ENCODE data around the gene GYS2. TPM values are rescaled to one million over a fixed set of nuclear protein-coding genes. Genes with fewer than 3 reads are reported as not detected.

Gene GYS2
- total RNA-seq, 2 experiments from 2014 or later: 0.22 TPM; not detected in 1

DNA sequence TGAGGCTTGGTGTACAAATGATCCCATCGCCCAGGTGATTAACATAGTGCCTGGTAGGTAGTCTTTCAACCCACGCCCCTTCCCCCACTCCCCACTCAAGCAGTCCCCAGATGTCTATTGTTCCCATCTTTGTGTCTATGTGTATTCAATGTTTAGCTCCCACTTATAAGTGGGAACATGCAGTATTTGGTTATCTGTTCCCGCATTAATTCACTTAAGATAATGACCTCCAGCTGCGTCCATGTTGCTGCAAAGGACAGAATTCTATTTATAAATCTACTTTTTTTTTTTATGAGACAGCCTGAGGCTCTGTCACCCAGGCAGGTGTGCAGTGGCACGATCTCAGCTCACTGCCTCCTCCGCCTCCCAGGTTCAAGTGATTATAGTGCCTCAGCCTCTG, 62.9 kb downstream of the GYS2 start:
- H3K36me3 Mint-ChIP-seq (ENCODE audit: low read depth): no peaks in the 10 kb centered on the region
- ChIA-PET CTCF (no interaction called here), POLR2A (no interaction called here)
- no peak for ATAC-seq (ENCODE audit: poor library complexity)
- no peaks in the 10 kb centered on the region for H3K27me3 Mint-ChIP-seq
- H3K27ac Mint-ChIP-seq: no peak overlapping the region
- H3K36me3 ChIP-seq (ENCODE audit: insufficient read depth, low read length): no peaks in the 10 kb centered on the region
- no peak overlapping the region for H3K4me3 ChIP-seq (ENCODE audit: low read length)
- no peaks in the 10 kb centered on the region for H3K4me1 Mint-ChIP-seq (ENCODE audit: low read depth)
- intact Hi-C loops (cut with DNase I, micrococcal nuclease): no loop called here
- no peaks in the 10 kb centered on the region for H3K9me3 Mint-ChIP-seq
- H3K4me1 ChIP-seq (ENCODE audit: insufficient read depth, low read length): no peaks in the 10 kb centered on the region
- DNase-seq: no peak
- no peak overlapping the region for H3K4me3 Mint-ChIP-seq
- no peaks in the 10 kb centered on the region for H3K9me3 ChIP-seq (ENCODE audit: control insufficient read depth in 1 of 2, insufficient read depth in 1 of 2, low read length in 2 of 2)
- TF ChIP-seq, protein P1, sequence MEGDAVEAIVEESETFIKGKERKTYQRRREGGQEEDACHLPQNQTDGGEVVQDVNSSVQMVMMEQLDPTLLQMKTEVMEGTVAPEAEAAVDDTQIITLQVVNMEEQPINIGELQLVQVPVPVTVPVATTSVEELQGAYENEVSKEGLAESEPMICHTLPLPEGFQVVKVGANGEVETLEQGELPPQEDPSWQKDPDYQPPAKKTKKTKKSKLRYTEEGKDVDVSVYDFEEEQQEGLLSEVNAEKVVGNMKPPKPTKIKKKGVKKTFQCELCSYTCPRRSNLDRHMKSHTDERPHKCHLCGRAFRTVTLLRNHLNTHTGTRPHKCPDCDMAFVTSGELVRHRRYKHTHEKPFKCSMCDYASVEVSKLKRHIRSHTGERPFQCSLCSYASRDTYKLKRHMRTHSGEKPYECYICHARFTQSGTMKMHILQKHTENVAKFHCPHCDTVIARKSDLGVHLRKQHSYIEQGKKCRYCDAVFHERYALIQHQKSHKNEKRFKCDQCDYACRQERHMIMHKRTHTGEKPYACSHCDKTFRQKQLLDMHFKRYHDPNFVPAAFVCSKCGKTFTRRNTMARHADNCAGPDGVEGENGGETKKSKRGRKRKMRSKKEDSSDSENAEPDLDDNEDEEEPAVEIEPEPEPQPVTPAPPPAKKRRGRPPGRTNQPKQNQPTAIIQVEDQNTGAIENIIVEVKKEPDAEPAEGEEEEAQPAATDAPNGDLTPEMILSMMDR (IDR thresholded peaks at IDR 0.05): no peak
- no peaks in the 10 kb centered on the region for H3K27me3 ChIP-seq (ENCODE audit: control insufficient read depth in 1 of 2, insufficient read depth in 2 of 2, low read length in 2 of 2)
- H3K27ac ChIP-seq (ENCODE audit: low read depth in 1 of 2, low read length in 2 of 2): no peak overlapping the region

DNA sequence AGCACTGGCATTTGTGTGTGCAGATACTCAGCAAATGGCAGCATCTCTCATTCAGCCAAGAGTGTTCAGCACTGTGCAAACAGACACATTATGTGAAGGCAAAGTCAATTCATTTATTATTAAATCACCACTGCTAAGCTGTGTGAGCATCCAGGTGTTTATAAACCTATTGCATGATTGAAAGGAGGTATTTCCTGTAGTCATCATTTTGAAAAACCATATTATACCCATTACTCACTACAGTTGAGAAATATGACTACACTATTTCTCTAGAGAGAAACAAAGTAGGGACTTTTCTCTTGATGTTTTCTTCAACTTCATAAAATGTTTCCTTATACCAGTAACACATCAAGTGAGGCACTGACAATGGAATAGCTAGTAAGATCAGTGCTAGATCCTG, 64.8 kb downstream of the GYS2 start:
- H3K27me3 ChIP-seq (ENCODE audit: control insufficient read depth in 1 of 2, insufficient read depth in 2 of 2, low read length in 2 of 2): no peaks in the 10 kb centered on the region
- ChIA-PET POLR2A (no interaction called here), CTCF (interaction anchor here (1.4 kb wide), 1 partner anchor 12 kb away, joined by 4 read pairs; no protein-coding TSS in a partner anchor)
- no peak overlapping the region for H3K27ac ChIP-seq (ENCODE audit: low read depth in 1 of 2, low read length in 2 of 2)
- no peaks in the 10 kb centered on the region for H3K9me3 ChIP-seq (ENCODE audit: control insufficient read depth in 1 of 2, insufficient read depth in 1 of 2, low read length in 2 of 2)
- ATAC-seq (ENCODE audit: poor library complexity) (no peak), DNase-seq (no peak)
- TF ChIP-seq, protein P1 (IDR thresholded peaks at IDR 0.05): no peak
- H3K4me3 Mint-ChIP-seq: no peak overlapping the region
- no peaks in the 10 kb centered on the region for H3K9me3 Mint-ChIP-seq
- H3K36me3 ChIP-seq (ENCODE audit: insufficient read depth, low read length): no peaks in the 10 kb centered on the region
- intact Hi-C loops (cut with DNase I, micrococcal nuclease): no loop called here
- no peak overlapping the region for H3K4me3 ChIP-seq (ENCODE audit: low read length)
- no peak overlapping the region for H3K27ac Mint-ChIP-seq
- H3K4me1 ChIP-seq (ENCODE audit: insufficient read depth, low read length): no peaks in the 10 kb centered on the region
- peaks cover 4% of the 10 kb centered on the region for H3K27me3 Mint-ChIP-seq
- no peaks in the 10 kb centered on the region for H3K4me1 Mint-ChIP-seq (ENCODE audit: low read depth)
- no peaks in the 10 kb centered on the region for H3K36me3 Mint-ChIP-seq (ENCODE audit: low read depth)

DNA sequence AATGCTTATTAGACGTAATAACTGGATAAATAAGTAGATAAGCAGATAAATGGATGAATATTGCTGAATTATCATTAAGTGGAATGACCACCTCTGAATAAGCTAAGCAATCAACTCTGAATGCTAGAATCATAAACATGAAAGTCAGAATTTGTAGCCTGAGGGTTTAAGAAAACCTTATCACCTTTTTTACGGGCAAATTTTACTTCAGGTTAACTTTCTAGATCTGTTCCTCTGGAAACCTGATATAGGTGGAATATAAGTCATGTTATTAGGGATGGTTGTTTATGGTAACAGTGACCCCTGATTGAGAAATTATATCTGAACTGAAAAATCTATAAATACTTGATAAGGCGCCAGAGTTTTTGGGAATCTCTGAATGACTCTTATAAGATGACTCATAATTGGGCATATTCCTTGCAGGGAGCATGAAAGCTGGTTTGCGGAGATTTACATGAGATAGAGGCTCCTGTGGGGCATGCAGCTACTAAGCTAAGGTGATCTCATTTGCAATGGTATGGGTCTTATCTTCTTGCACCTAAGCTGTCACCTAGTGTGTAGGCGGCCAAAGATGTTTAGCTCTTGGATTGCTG, 66.5 kb downstream of the GYS2 start:
- Histone ChIP-seq H3K27ac (ENCODE audit: low read depth in 1 of 2, low read length in 2 of 2) (no peak overlapping the region), H3K36me3 (ENCODE audit: insufficient read depth, low read length) (no peaks in the 10 kb centered on the region), H3K27me3 (ENCODE audit: control insufficient read depth in 1 of 2, insufficient read depth in 2 of 2, low read length in 2 of 2) (peaks cover under 1 to 2% of the 10 kb centered on the region in 2 experiments), H3K9me3 (ENCODE audit: control insufficient read depth in 1 of 2, insufficient read depth in 1 of 2, low read length in 2 of 2) (no peaks in the 10 kb centered on the region), H3K4me3 (ENCODE audit: low read length) (no peak overlapping the region), H3K4me1 (ENCODE audit: insufficient read depth, low read length) (no peaks in the 10 kb centered on the region)
- DNase-seq (no peak), ATAC-seq (ENCODE audit: poor library complexity) (no peak)
- Mint-ChIP-seq H3K36me3 (ENCODE audit: low read depth) (no peaks in the 10 kb centered on the region), H3K9me3 (no peaks in the 10 kb centered on the region), H3K27me3 (peaks cover 11% of the 10 kb centered on the region), H3K4me3 (no peak overlapping the region), H3K4me1 (ENCODE audit: low read depth) (no peaks in the 10 kb centered on the region), H3K27ac (no peak overlapping the region)
- ChIA-PET CTCF (interaction anchor here (1.4 kb wide), 1 partner anchor 11 kb away, joined by 4 read pairs; no protein-coding TSS in a partner anchor), POLR2A (no interaction called here)
- TF ChIP-seq, protein P1 (IDR thresholded peaks at IDR 0.05): no peak
- intact Hi-C loops (cut with DNase I, micrococcal nuclease): no loop called here

Measured in CD4-positive, alpha-beta T cell (primary cell).